Adipose tissue (tissue), 3 donors: ENCODE measurements around the gene TSHZ1. TPM values are rescaled to one million over a fixed set of nuclear protein-coding genes. Genes with fewer than 3 reads are reported as not detected.

ENCODE experiments used
- H3K27ac ChIP-seq: one replicate; pipeline ENCODE4 v1.5.1; 2013; ENCODE audit warnings: low read depth, low read length
- WGBS, 3 donors: extraction: QIAGEN DNeasy Blood & Tissue Kit; methylation state at CpG; one replicate each; pipeline ENCODE4 v1.1.7; 2013; 5-methylcytosine and 5-hydroxymethylcytosine counted together
- polyA plus RNA-seq, 3 donors: library from polyadenylated mRNA; stranded (reverse); fragments of 200-250 nt; gene quantifications; one replicate each; pipeline ENCODE4 v1.2.3, GENCODE V29; 2013
- donor health status: healthy with polysubstance abuse.
- donor health status: Bipolar disorder and iron deficiency.
- donor health status: healthy.

TSHZ1 gene
- polyA plus RNA-seq, 3 donors = 4.8 to 8.6 (median 8.4) TPM

DNA sequence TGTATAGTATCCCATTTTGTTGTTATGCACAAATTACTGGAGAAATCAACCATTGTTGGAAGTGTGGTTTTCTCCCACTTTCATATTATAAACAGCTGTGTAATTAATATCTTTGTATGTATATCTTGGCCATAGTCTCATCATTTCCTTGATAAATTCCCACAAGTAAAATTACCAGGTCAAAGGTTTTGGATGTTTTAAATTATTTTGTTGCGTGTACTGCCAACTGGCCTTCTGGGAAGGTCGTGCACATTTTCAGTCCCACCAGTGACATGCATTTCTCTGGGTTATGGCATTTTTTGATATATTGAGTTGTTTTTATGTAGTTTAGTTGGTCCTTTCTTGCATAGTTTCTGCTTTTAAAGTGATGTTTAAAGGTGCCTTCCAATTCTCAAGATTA is 41.5 kb downstream of the TSHZ1 start:
- no peak overlapping the region for H3K27ac ChIP-seq
- 42 to 66% (median 56%) methylated on average over 2 of the region's 2 CpGs for WGBS, 3 donors

DNA sequence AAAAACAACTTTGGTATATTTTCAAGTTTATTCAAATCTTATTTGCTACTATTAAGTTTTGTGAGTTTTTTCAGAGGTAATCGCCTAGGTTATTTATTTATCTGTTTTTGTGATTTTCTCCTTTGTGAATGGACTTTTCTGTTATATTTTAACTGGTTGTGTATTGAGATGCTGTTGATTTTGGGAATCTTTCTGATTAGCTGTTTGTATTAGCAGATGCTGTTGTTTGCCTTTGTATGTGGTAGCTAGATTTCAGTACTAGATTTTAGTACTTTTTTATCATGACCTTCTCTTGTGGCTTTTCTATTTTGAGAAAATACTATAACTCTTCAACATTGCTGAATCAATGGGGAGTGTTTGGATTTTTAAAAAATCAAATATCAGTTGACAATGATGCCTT is 42.4 kb downstream of the TSHZ1 start:
- no peak overlapping the region for H3K27ac ChIP-seq
- 77 to 92% (median 85%) methylated on average over 1 of the region's 1 CpG for WGBS, 3 donors

DNA sequence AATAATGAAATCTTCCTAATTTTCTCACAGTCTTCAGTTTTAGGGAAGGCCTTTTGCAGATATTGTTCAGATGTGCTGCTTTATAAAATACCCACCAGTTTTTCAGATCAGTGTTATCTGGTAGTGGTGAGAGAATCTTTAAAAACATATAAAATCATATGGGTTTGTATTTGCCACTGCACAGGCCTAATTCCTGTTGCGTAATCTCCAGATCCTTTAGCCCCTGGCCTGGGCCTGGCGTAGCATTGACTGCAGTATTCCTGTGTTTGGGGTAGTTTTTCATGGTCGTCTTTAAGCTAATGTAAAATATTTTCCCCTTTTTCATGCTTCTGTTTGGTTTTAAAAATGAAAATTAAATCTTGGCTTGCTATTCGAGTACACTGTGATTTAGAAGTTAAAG is 43.2 kb downstream of the TSHZ1 start:
- WGBS, 3 donors = 46 to 70% (median 47%) methylated on average over 4 of the region's 4 CpGs
- H3K27ac ChIP-seq = no peak overlapping the region

DNA sequence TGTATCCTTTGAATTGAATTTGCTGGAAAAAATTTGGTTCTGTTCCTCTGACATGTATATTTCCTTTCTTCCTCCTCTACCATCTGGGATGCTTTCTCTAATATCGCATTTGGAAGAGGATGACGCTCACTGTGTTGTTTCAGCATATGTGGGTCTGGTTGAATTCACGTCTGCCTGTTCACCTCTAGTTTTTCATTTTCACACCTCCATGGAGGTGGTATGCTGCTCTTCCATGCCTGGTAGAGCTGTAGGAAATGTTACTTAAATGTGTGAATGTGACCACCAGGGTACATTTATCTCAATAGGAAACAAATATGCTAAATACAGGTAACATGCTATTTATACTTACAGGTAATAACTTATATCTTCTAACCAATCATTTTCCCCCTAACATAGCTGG is 44.5 kb downstream of the TSHZ1 start:
- no peak overlapping the region for H3K27ac ChIP-seq
- 88 to 94% (median 93%) methylated on average over 3 of the region's 3 CpGs for WGBS, 3 donors

DNA sequence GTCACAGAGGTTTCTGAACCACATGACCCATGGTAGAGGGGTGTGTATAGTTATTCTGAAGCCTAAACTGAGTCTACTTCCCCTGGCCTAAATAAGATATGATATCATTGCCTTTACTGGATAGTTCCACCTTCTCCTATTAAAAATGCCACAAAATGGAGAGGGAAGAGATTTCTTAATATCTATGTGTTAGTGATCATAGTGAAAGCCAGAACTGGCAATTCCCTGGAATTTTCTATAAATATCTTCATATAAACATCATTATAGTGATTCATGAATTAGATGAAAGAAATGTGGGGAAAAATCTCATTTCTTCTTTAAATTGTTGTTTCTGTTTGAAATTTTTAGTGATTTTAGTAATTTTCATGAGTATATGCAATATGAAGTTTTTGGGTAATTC is 45.8 kb downstream of the TSHZ1 start:
- H3K27ac ChIP-seq = no peak overlapping the region

DNA sequence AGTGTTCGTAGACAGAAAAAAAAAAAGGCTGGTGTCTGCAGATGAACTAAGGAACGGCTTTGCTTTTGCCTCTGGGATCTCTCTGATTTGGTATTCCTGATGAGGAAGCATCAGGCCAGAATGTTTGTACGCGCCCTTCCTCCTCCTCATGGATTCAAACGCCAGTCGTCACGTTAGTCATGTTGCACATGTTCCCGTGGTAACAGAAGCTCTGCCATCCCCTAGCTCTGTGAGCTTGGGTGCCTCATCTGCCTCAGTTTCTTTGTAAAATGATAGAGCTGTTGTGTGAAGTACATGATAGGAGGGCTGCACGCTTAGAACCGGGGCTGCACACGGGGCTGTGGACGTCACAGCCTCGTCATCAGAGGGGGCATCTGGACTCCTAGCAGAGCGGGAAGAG is 47.0 kb downstream of the TSHZ1 start:
- 87 to 92% (median 91%) methylated on average over 14 of the region's 14 CpGs for WGBS, 3 donors
- no peak overlapping the region for H3K27ac ChIP-seq

DNA sequence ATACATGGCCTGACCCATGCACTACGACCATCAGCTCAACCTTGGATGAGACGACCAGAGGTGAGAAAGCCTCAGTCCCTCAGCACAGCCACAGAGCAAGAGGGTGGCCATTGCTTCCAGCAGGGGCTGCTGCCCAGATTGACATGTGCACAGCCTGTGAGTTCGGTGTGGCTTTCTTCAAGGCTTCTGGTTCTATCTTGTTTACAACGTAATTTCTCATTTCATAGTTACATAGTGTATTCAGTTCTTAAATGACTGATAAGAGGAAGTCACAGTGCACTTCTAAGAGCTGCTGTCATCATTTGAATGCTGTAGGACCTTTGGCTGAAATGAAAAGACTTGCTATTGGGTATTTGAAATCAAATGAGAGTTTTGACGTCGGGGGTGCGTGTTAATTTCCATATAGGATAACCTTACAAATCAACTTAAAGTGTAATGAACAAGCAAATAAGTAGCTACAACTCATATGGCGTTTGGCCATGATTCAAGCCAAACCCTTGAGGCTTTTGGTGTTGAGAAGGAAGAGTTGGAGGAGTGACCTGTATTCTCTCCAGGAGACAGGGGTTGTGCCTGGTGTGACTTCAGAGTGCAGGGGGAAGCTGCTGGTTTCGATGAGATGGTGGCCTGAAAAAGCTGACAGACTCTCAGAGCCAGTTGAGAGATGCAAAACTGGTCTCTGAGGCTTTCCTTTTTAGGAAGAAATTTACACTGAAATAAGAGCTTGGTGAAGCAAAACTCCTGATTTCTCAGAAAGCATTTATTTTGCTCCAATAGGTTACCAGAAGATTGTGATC is 51.0 kb downstream of the TSHZ1 start:
- no peak overlapping the region for H3K27ac ChIP-seq
- 84 to 91% (median 88%) methylated on average over 9 of the region's 9 CpGs for whole genome bisulfite sequencing, 3 donors

DNA sequence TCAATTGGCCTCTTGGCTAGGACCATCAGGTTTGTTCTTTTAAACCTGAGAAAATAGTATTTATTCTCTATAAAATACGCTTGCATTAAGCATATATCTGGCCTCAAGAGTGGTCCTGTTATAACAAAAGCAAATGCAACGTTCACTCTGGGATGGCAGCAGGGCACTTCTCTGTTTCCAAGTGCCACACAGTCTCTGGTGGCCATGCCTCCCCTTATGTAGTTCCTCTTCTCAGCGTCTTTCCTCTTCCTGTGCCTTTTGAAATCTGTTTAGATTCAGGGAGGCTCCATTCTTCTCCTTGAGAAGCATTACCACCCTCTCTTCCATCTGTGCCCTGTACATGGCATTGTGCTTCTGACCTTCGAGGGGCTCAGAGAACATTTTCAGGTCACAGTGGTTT is 51.9 kb downstream of the TSHZ1 start:
- H3K27ac ChIP-seq = no peak overlapping the region
- 74 to 88% (median 84%) methylated on average over 4 of the region's 4 CpGs for WGBS, 3 donors

DNA sequence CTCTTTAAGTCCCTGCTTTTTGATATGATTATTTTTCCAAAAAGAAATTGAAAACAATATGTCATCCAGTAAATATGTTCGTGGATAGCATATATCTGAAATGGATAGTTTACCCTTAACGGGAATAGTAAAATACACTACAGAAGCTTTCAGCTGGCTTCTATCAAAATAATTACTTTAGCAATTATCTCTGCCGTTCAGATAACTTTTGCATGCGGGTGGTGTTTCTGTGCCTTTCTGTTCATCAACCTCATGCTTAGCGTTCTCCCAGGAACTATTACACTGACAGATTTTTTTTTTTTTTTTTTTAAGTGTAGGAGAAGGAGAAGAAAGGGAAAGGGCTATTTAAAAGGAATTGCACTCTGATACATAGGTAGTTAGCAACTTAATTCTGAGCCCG is 53.6 kb downstream of the TSHZ1 start:
- 52 to 68% (median 68%) methylated on average over 6 of the region's 6 CpGs for WGBS, 3 donors
- H3K27ac ChIP-seq = no peak overlapping the region

DNA sequence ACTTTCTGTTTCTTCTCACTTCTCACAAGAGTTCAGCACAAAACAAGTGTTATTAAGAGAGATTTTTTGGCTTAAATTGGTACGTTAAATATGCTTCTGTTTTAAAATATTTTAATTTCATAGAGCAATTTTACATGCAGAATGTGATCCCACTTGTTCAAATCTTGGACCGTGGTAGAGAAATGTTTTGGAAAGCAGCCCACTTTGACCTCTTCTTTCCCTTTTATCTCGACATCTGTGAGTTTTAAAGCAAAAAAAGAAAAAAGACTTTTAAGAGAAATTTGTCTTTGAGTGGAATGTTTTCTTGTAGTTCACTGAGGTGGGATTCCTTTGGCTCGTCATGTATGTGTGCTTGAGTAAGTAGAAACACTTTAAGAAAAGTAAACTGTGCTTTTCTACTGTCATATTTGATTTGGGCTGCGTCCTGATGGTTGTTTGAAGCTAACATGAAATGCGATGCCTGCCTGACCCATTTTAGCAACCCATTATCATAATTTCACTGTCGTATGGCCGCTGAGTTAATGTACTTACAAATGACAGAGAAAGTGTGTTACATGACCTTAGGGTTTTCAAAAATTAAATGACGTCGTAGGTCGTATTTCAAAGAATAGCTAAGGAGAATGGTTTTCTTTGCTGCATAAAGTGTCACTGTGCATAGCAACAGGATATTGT is 54.5 kb downstream of the TSHZ1 start:
- no peak overlapping the region for H3K27ac ChIP-seq
- WGBS, 3 donors = 62 to 78% (median 66%) methylated on average over 11 of the region's 11 CpGs

DNA sequence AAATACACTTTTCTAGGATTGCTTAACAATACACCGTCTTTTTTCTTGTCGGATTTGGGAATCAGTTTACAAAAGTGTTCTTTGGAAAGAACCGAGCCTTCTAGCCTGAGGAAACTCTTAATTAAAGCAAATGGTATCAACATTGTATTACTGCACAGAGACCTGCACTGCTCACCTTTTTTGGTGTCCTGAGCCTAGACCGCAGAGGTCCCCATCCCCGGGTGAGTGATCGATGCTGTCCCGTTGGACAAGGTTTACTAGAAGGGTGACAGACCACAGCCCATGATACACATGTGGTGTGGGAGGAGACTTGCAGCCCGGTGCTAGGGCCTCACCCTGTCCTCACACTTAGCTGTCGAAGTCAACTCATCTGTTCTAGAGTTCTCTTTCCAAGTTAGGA is 55.3 kb downstream of the TSHZ1 start:
- no peak overlapping the region for H3K27ac ChIP-seq
- WGBS, 3 donors = 82 to 93% (median 92%) methylated on average over 9 of the region's 9 CpGs

DNA sequence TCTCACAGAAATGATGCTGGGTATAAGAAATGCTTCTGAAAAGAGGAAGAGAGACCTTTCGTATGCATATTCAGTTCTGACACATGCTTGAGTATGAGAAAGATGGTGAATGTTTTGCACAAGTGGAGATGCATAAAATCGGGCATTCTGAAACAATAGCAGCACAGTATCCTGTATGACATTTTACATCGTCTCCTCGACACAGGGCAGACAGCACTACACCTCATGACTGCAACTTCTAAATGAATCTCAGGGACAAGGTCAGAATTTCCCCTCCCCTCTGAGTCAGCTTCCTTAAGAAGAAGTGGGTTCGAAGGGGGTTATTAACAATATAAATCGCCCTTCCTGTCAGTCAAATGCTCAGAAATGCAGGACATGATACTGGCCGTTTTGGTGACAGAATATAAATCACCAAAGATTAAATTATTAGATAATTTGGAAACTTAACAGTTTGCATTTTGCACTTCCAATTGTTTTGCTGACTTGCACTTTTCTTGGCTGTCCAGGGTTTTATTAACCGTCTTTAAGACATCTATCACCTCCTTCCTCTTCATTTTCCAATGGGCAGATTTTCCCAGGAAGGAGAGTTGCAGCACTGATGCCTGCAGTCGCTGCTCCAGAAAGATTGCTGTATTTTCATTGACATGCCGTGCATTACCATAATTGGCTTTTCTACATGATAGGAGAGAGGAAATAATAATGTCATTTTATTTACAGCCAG is 57.2 kb downstream of the TSHZ1 start:
- 47 to 76% (median 57%) methylated on average over 10 of the region's 10 CpGs for WGBS, 3 donors
- no peak overlapping the region for H3K27ac ChIP-seq

DNA sequence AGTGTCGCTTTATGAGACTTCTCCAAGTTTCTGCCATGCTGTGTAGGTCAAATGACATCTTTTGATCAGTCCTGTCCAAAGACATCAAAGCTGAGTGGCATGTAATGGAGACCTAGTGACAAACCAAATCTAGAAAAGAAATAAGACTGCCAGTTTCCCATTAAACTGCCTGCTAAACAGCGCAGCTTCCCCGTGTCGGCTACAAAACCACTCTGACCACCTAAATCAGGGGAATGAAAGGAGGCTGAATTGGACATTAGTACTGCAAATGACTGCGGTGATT is 57.7 kb downstream of the TSHZ1 start:
- WGBS, 3 donors = 88 to 93% (median 90%) methylated on average over 5 of the region's 5 CpGs

DNA sequence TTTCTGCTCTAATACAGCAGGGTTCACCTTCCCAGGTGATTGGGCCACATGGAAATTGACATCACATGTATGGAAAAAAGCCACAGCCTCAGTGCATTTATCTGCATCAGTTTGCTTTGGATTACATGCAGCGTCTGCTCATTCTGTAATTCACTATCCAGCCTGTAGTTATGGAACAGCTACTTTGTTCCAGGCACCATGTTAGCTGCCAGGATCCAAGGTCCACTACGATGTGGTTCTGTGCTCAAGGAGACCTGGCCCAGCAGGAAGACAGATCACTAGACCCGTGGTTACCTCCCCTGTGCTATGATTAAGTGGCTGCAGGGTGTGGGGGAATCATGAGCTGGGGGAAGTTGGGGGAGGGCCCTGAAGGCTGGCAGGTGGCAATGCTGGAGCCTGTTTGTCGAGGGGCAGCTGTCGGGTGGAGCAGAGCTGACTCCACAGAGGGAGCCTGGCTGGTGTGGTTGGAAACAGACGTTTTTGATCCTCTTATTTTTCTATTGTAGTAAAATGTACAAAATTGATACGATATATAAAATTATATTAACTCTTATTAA is 58.6 kb downstream of the TSHZ1 start:
- no peak overlapping the region for H3K27ac ChIP-seq
- 57 to 71% (median 60%) methylated on average over 7 of the region's 7 CpGs for WGBS, 3 donors

More for the DNA sequence above, 57.7 kb downstream of the TSHZ1 start:
- no peak overlapping the region for H3K27ac ChIP-seq

DNA sequence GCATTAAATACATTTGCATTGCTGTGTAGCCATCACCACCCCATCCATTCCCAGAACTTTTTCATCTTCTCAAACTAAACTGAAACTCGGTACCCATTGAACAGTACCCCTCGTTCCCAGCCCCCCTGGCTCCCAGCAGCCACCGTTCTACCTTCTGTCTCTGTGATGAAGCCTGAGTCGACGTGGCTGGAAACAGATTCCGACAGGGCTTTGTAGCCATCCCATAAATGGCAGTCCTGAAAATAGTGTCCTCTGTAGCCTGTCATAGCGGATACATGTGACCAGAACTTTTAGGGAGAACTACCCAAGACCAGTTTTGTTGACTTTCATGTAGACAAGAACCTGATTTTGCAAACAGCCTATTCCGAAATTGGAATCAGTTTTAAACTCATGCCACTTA is 59.1 kb downstream of the TSHZ1 start:
- no peak overlapping the region for H3K27ac ChIP-seq
- 94 to 96% (median 94%) methylated on average over 8 of the region's 8 CpGs for WGBS, 3 donors

DNA sequence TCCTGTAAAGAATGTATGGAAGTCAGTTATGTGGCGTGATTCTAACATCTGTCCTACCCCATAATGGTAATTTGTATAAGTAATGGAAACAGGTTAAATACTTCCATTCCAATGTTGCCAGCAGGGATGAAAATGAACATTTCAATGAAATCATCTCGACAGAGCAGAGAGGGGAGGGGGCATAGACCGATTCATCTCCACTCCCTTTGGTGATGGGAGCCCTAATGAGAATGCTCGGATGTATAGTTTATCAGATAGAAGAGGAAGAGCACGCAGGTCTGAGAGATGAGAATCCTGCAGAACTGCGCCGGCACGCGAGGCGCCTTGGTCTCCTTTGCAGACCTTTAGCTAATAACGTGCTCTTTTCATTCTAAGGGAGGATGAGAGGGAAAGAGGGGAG is 61.4 kb downstream of the TSHZ1 start:
- WGBS, 3 donors = 92 to 97% (median 94%) methylated on average over 11 of the region's 11 CpGs
- no peak overlapping the region for H3K27ac ChIP-seq

DNA sequence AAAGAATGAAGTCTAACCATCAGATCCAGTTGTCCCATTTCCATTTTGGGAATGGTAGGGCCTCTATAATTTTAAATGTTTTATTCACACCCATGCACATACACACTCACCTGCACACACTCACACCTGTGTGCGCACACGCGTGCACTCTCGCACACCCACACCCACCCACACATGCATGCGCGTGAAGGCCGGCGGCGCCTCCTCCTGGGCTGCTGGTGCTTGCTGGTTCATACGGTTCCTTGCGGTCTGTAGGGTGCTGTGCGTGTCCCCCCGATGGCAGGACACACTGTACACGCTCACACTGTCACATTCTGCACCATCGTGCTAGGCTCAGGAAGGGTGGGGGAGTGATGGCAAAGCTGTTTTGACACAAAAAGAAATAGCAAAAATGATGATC is 63.2 kb downstream of the TSHZ1 start:
- 97 to 99% (median 97%) methylated on average over 15 of the region's 15 CpGs for WGBS, 3 donors
- H3K27ac ChIP-seq = no peak overlapping the region

DNA sequence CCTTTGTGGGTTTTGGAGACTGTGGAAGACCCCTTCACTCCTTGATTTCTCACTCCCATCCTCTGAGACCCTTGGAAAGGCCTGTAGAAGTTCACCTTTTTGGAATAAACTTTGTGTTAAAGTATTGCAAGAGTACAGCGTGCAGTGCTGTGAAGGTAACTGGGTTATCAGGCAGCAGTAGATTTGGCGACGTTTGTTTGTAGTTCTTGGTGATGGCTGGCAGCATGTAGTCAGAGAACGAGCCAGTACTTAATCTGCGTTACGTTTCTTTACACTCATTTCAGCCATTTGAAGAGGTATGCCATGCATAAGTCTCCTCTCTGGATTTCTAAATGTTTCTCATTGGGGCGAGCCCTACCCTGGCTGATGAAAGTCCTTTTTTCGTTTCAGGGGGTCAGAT is 64.6 kb downstream of the TSHZ1 start:
- H3K27ac ChIP-seq = no peak overlapping the region
- WGBS, 3 donors = 64 to 95% (median 92%) methylated on average over 8 of the region's 8 CpGs

DNA sequence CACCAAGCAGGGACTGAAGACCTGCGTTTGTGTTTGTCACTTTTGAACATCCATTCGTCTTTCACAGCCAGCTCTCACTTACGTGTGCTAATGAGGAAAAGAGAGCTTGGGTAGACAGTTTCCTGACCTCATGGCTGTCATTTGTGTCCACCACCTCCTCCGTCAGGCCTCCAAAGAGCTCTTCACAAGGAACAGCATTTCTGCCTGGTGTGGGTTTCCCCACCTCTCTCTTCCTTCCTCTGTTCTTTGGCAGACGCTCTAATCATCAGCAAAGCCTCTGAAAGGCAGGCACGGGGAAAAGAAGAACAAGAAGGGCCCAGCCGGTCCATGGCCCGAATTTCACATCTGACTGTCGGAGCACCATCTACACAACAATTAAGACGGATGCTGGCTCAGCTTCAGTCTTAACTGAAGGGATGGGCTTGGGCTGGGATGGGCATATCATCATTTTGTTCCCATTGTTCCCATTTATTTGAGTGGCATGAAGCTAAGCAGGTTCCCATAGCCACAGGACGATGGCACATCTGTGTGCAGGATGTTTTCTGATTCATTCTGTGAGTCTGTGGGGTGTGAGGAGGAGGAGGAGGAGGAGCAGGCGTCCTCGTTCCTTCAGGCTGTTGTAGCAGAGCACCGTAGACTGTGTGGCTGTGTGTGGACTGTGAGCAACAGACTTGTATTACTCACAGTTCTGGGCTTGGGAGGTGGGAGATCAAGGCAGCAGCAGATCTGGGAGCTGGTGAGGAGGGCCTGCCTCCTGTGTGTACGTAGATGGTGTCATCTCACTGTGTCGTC is 66.4 kb downstream of the TSHZ1 start:
- WGBS, 3 donors = 57 to 82% (median 65%) methylated on average over 16 of the region's 16 CpGs

More for the DNA sequence above, 66.4 kb downstream of the TSHZ1 start:
- no peak overlapping the region for H3K27ac ChIP-seq
